SK-N-SH (cell line): ENCODE results near the gene IL17RC. TPM values are rescaled to one million over a fixed set of nuclear protein-coding genes. Genes with fewer than 3 reads are reported as not detected.

Experiments used
- CTCF ChIA-PET: fragments of 300-600, 350-600 bp; formaldehyde crosslinking; extraction: SDS; loops from one replicate; lab custom pipeline; 2021; lab: Yijun Ruan, JAX
- POLR2A ChIA-PET: fragments of 350-600 bp; sonication (Branson Sonifier 250); formaldehyde crosslinking; extraction: SDS; loops from one replicate; lab custom pipeline; 2020; ENCODE audit warnings: antibody characterized with exemption, inconsistent platforms; lab: Yijun Ruan, JAX
- DNase-seq: peaks from one replicate; pipeline ENCODE4 v3.0.0; 2012
- H2AFZ ChIP-seq: fragments of 200-600 bp; sonication (generic); 2 replicates; pipeline ENCODE4 v1.8.1; 2016; ENCODE audit warnings: antibody characterized with exemption, mild to moderate bottlenecking, low read depth
- H3F3A ChIP-seq: fragments of 200-600 bp; sonication (generic); replicated peaks from 2 replicates; pipeline ENCODE3; 2016; ENCODE audit warnings: antibody characterized with exemption, mild to moderate bottlenecking; ENCODE audit not compliant: insufficient read depth
- H3K27ac ChIP-seq, 2 experiments: fragments of 200-500 bp in 1 of 2; fragments of 200-600 bp in 1 of 2; sonication (Bioruptor generic) in 1 of 2; sonication (generic), shearing (Covaris generic) in 1 of 2; 2 replicates each; pipeline versions ENCODE4 v1.5.1 to v1.6.1; 2014 to 2016; ENCODE audit warnings: low read depth in 2 of 2, inconsistent platforms in 1 of 2, low read length in 1 of 2, mild to moderate bottlenecking in 1 of 2, mixed read lengths in 1 of 2
- H3K27me3 ChIP-seq: fragments of 200-600 bp; sonication (generic), shearing (Covaris generic); 2 replicates; pipeline ENCODE4 v1.6.1; 2016; ENCODE audit warnings: mixed run types; ENCODE audit not compliant: insufficient read depth
- H3K36me3 ChIP-seq, 2 experiments: fragments of 200-500 bp in 1 of 2; fragments of 200-600 bp in 1 of 2; sonication (Bioruptor generic) in 1 of 2; sonication (generic) in 1 of 2; replicated peaks in 1 of 2; 2 replicates each; pipeline versions ENCODE3 to v1.5.1; 2014 to 2016; ENCODE audit warnings: low read length in 1 of 2, mild to moderate bottlenecking in 1 of 2; ENCODE audit not compliant: insufficient read depth in 2 of 2, control insufficient read depth in 1 of 2
- H3K4me1 ChIP-seq, 2 experiments: fragments of 200-500 bp in 1 of 2; fragments of 200-600 bp in 1 of 2; sonication (Bioruptor generic) in 1 of 2; sonication (generic), shearing (Covaris generic) in 1 of 2; 2 replicates each; pipeline versions ENCODE4 v1.5.1 to v1.6.1; 2014 to 2016; ENCODE audit warnings: low read depth in 1 of 2, low read length in 1 of 2, mixed run types in 1 of 2; ENCODE audit not compliant: insufficient read depth in 2 of 2, control insufficient read depth in 1 of 2
- H3K4me2 ChIP-seq: fragments of 200-600 bp; sonication (generic), shearing (Covaris generic); 2 replicates; pipeline ENCODE4 v1.6.1; 2017; ENCODE audit warnings: mixed run types
- H3K4me3 ChIP-seq, 2 experiments: fragments of 200-500 bp in 1 of 2; fragments of 200-600 bp in 1 of 2; sonication (Bioruptor generic) in 1 of 2; sonication (generic), shearing (Covaris generic) in 1 of 2; 2 replicates each; pipeline versions ENCODE4 v1.5.1 to v1.8.1; 2014 to 2016; ENCODE audit warnings: low read depth in 2 of 2, inconsistent platforms in 1 of 2, low read length in 1 of 2, mild to moderate bottlenecking in 1 of 2, mixed read lengths in 1 of 2, moderate library complexity in 1 of 2
- H3K79me2 ChIP-seq: fragments of 200-600 bp; sonication (generic); 2 replicates; pipeline ENCODE4 v1.8.1; 2017; ENCODE audit warnings: mild to moderate bottlenecking; ENCODE audit not compliant: insufficient read depth
- H3K9ac ChIP-seq: fragments of 200-600 bp; sonication (generic); 2 replicates; pipeline ENCODE4 v1.6.1; 2017; ENCODE audit warnings: mixed run types
- H3K9me2 ChIP-seq: fragments of 200-600 bp; sonication (generic); 2 replicates; pipeline ENCODE4 v1.6.1; 2017; ENCODE audit warnings: mixed run types
- H3K9me3 ChIP-seq: fragments of 200-600 bp; sonication (generic); 2 replicates; pipeline ENCODE4 v1.6.1; 2017; ENCODE audit warnings: mixed run types, mild to moderate bottlenecking, moderate library complexity
- H4K20me1 ChIP-seq: fragments of 200-600 bp; sonication (generic); 2 replicates; pipeline ENCODE4 v1.6.1; 2017; ENCODE audit warnings: mild to moderate bottlenecking, mixed run types; ENCODE audit not compliant: insufficient read depth
- CHD2 ChIP-seq: fragments of 150-350 bp; IDR thresholded peaks from 2 replicates; pipeline ENCODE4 v1.6.1; 2018; ENCODE audit warnings: low read length; ENCODE audit not compliant: partially characterized antibody
- ELF1 ChIP-seq: IDR thresholded peaks from 2 replicates; pipeline ENCODE4 v1.4.0; 2012
- EP300 ChIP-seq, 2 experiments: IDR thresholded peaks; 2 replicates each; pipeline versions ENCODE4 v1.4.0 to v1.6.1; 2012; ENCODE audit warnings: borderline replicate concordance in 1 of 2, low read depth in 1 of 2, low read length in 1 of 2
- EZH2phosphoT487 ChIP-seq: fragments of 200-600 bp; sonication (generic); IDR thresholded peaks from 2 replicates; pipeline ENCODE4 v1.6.1; 2017; ENCODE audit warnings: low read depth, mixed run types, mild to moderate bottlenecking, antibody characterized with exemption, moderate library complexity, borderline replicate concordance
- FOSL2 ChIP-seq: IDR thresholded peaks from 2 replicates; pipeline ENCODE4 v1.4.0; 2012; ENCODE audit warnings: low read depth, mild to moderate bottlenecking, moderate library complexity, borderline replicate concordance
- FOXJ3 ChIP-seq: sonication (generic); formaldehyde crosslinking; IDR thresholded peaks from 2 replicates; pipeline ENCODE4 v1.5.1; 2020; ENCODE audit warnings: mild to moderate bottlenecking, missing genetic modification reagents
- FOXM1 ChIP-seq: IDR thresholded peaks from 2 replicates; pipeline ENCODE4 v1.4.0; 2012; ENCODE audit warnings: low read depth, mild to moderate bottlenecking
- GABPA ChIP-seq: IDR thresholded peaks from 2 replicates; pipeline ENCODE4 v1.4.0; 2012; ENCODE audit warnings: low read depth, mild to moderate bottlenecking
- MEF2A ChIP-seq: IDR thresholded peaks from 2 replicates; pipeline ENCODE4 v1.4.0; 2012; ENCODE audit warnings: low read depth, borderline replicate concordance
- MXI1 ChIP-seq: IDR thresholded peaks from 2 replicates; pipeline ENCODE4 v1.6.1; 2012; ENCODE audit warnings: mild to moderate bottlenecking, low read depth, low read length, improper control_type of control experiment
- NFIC ChIP-seq: IDR thresholded peaks from 2 replicates; pipeline ENCODE4 v1.4.0; 2012; ENCODE audit warnings: borderline replicate concordance
- NRF1 ChIP-seq: IDR thresholded peaks from 2 replicates; pipeline ENCODE4 v1.6.1; 2012; ENCODE audit warnings: low read depth, mild to moderate bottlenecking, low read length
- POLR2AphosphoS5 ChIP-seq: IDR thresholded peaks from 2 replicates; pipeline ENCODE4 v1.6.1; 2012; ENCODE audit warnings: low read depth, low read length
- RFX5 ChIP-seq: IDR thresholded peaks from 2 replicates; pipeline ENCODE4 v1.6.1; 2012; ENCODE audit warnings: mild to moderate bottlenecking, improper control_type of control experiment, low read length
- RXRA ChIP-seq: IDR thresholded peaks from 2 replicates; pipeline ENCODE4 v1.4.0; 2012; ENCODE audit warnings: low read depth, mild to moderate bottlenecking, borderline replicate concordance
- SIN3A ChIP-seq: IDR thresholded peaks from 2 replicates; pipeline ENCODE4 v1.6.1; 2012; ENCODE audit warnings: low read depth, mild to moderate bottlenecking, low read length, moderate library complexity, borderline replicate concordance
- TAF1 ChIP-seq: IDR thresholded peaks from 2 replicates; pipeline ENCODE4 v1.6.1; 2012; ENCODE audit warnings: low read depth, mild to moderate bottlenecking, low read length, moderate library complexity, borderline replicate concordance
- YY1 ChIP-seq: IDR thresholded peaks from 2 replicates; pipeline ENCODE4 v1.4.0; 2012; ENCODE audit warnings: low read depth, mild to moderate bottlenecking
- WGBS: methylation state at CpG from one replicate; pipeline ENCODE4 v1.1.6; 2017; ENCODE audit warnings: low lambda C conversion rate; 5-methylcytosine and 5-hydroxymethylcytosine counted together
- polyA plus RNA-seq, 3 experiments: library from polyadenylated mRNA; depleted of rRNA; stranded (reverse); fragments of >200 nt; gene quantifications; 2 replicates each; pipeline ENCODE4 v1.2.3, GENCODE V29; 2012
- TF ChIP-seq, protein P1 (sequence below): IDR thresholded peaks from 2 replicates; pipeline ENCODE4; 2012
- TF ChIP-seq, protein P2 (sequence below): IDR thresholded peaks from 2 replicates; pipeline ENCODE4 v1.4.0; 2012; ENCODE audit warnings: low read depth, borderline replicate concordance
- TF ChIP-seq, protein P3 (sequence below): IDR thresholded peaks from 2 replicates; pipeline ENCODE4 v1.6.1; 2012; ENCODE audit warnings: mild to moderate bottlenecking, low read depth, low read length, moderate library complexity
- TF ChIP-seq, protein P4 (sequence below): IDR thresholded peaks from 2 replicates; pipeline ENCODE4 v1.4.0; 2012; ENCODE audit warnings: low read depth
- TF ChIP-seq, protein P5 (sequence below): fragments of 150-350 bp; IDR thresholded peaks from 2 replicates; pipeline ENCODE4 v1.6.1; 2017; ENCODE audit warnings: antibody characterized with exemption, low read length, low read depth, borderline replicate concordance
- TF ChIP-seq, protein P6 (sequence below): fragments of 150-350 bp; IDR thresholded peaks from 2 replicates; pipeline ENCODE4 v1.6.1; 2016; ENCODE audit warnings: mild to moderate bottlenecking, low read depth, low read length

Gene IL17RC
- polyA plus RNA-seq, 1 of the 3 experiments (the other 2 are of a cell fraction): 17.3 TPM

DNA sequence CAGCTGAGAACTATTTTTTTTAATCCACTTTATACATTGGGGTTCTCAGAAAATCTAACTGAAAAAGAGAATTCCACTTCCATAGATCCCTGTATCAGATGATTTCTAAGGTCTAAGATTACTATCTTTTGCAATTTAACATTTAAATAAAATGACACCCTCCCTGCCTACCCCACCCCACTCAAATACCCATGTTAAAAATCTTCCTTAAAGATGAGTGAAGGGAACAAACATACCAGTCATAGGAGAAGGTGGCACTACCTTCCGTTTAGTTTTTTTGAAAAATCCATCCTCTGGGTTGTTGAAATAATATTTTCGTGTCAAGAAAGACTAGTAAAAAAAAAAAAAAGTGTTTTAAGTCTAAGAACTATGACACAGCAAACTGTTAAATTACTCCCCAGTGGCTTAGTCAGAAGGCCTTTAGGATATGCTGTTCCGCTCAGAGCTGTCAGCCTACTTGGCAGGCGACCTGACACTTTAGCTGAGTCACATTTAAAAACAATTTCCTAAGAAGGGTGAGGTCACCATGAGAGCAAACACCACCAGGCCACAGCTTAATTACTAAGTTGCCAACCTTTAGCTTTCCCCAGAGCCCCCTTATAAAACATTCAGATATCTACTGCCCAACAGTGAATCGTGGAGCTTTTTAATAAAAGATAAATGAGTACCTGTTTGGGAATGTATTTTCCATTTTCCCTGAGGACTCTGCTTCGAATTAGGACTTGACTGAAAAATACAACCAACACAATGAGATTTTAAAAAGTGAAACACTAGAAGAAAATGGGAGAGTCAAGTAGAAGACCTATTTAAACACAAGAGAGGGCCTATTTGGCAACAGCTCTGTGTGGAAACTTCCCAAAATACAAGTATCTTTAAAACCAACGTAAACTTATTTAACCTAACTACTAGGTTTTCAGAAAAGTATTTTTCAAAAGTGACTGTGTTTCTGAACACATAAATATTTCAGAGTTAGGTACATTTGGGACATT lies 60.1 kb downstream of the IL17RC start:
- Histone ChIP-seq H2AFZ (no peak overlapping the region), H4K20me1 (no peaks in the 10 kb centered on the region), H3K9me2 (no peaks in the 10 kb centered on the region), H3K27me3 (no peaks in the 10 kb centered on the region), H3K9me3 (no peaks in the 10 kb centered on the region), H3K27ac (peak overlapping the region in 1 of 2 experiments; percentile 81; a peak in 3 of 4 replicates), H3K9ac (peak overlapping the region; percentile 42), H3K36me3 (peaks cover 25 to 52% of the 10 kb centered on the region in 2 experiments), H3F3A (peaks cover 25% of the 10 kb centered on the region), H3K4me2 (peak overlapping the region; percentile 54), H3K4me3 (no peak overlapping the region), H3K4me1 (peaks cover 0 to 16% of the 10 kb centered on the region in 2 experiments; a peak in 1 of 4 replicates), H3K79me2 (peaks cover 36% of the 10 kb centered on the region; the same call in 1 of the 2 replicates)
- WGBS: 33% methylated on average over 7 of the region's 7 CpGs
- no peak for DNase-seq
- ChIA-PET CTCF (interaction anchor here (1.6 kb wide), 1 partner anchor 30 kb away, joined by 5 read pairs; no protein-coding TSS in a partner anchor), POLR2A (interaction anchor here (0.6 to 1.2 kb wide), 2 partner anchors 13 to 580 kb away, joined by 3 to 4 read pairs; no protein-coding TSS in a partner anchor)
- TF ChIP-seq, protein P1, sequence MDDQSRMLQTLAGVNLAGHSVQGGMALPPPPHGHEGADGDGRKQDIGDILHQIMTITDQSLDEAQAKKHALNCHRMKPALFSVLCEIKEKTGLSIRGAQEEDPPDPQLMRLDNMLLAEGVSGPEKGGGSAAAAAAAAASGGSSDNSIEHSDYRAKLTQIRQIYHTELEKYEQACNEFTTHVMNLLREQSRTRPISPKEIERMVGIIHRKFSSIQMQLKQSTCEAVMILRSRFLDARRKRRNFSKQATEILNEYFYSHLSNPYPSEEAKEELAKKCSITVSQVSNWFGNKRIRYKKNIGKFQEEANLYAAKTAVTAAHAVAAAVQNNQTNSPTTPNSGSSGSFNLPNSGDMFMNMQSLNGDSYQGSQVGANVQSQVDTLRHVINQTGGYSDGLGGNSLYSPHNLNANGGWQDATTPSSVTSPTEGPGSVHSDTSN: peak; percentile 85
- TF ChIP-seq POLR2AphosphoS5: no peak
- TF ChIP-seq EP300 (IDR thresholded peaks at IDR 0.05; ENCODE audit: borderline replicate concordance in 1 of 2, low read depth in 1 of 2, low read length in 1 of 2): peak in 1 of 2 experiments; percentile 35; a peak in 1 of 4 replicates
- no peak for TF ChIP-seq TAF1
- TF ChIP-seq GABPA: no peak
- peak; percentile 67; the same call in 1 of the 2 replicates for TF ChIP-seq RXRA
- TF ChIP-seq YY1: no peak
- TF ChIP-seq ELF1: no peak
- TF ChIP-seq, protein P2, sequence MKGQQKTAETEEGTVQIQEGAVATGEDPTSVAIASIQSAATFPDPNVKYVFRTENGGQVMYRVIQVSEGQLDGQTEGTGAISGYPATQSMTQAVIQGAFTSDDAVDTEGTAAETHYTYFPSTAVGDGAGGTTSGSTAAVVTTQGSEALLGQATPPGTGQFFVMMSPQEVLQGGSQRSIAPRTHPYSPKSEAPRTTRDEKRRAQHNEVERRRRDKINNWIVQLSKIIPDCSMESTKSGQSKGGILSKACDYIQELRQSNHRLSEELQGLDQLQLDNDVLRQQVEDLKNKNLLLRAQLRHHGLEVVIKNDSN: no peak
- no peak for TF ChIP-seq NRF1
- TF ChIP-seq FOSL2: peak; percentile 74
- TF ChIP-seq, protein P3, sequence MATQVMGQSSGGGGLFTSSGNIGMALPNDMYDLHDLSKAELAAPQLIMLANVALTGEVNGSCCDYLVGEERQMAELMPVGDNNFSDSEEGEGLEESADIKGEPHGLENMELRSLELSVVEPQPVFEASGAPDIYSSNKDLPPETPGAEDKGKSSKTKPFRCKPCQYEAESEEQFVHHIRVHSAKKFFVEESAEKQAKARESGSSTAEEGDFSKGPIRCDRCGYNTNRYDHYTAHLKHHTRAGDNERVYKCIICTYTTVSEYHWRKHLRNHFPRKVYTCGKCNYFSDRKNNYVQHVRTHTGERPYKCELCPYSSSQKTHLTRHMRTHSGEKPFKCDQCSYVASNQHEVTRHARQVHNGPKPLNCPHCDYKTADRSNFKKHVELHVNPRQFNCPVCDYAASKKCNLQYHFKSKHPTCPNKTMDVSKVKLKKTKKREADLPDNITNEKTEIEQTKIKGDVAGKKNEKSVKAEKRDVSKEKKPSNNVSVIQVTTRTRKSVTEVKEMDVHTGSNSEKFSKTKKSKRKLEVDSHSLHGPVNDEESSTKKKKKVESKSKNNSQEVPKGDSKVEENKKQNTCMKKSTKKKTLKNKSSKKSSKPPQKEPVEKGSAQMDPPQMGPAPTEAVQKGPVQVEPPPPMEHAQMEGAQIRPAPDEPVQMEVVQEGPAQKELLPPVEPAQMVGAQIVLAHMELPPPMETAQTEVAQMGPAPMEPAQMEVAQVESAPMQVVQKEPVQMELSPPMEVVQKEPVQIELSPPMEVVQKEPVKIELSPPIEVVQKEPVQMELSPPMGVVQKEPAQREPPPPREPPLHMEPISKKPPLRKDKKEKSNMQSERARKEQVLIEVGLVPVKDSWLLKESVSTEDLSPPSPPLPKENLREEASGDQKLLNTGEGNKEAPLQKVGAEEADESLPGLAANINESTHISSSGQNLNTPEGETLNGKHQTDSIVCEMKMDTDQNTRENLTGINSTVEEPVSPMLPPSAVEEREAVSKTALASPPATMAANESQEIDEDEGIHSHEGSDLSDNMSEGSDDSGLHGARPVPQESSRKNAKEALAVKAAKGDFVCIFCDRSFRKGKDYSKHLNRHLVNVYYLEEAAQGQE: no peak
- TF ChIP-seq, protein P4, sequence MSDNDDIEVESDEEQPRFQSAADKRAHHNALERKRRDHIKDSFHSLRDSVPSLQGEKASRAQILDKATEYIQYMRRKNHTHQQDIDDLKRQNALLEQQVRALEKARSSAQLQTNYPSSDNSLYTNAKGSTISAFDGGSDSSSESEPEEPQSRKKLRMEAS: 0 out of 2 replicates have a peak, but pooled peaks have one; percentile 30
- TF ChIP-seq, protein P5, sequence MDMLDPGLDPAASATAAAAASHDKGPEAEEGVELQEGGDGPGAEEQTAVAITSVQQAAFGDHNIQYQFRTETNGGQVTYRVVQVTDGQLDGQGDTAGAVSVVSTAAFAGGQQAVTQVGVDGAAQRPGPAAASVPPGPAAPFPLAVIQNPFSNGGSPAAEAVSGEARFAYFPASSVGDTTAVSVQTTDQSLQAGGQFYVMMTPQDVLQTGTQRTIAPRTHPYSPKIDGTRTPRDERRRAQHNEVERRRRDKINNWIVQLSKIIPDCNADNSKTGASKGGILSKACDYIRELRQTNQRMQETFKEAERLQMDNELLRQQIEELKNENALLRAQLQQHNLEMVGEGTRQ: no peak
- no peak for TF ChIP-seq FOXJ3
- TF ChIP-seq EZH2phosphoT487: no peak
- no peak for TF ChIP-seq RFX5
- TF ChIP-seq CHD2: no peak
- TF ChIP-seq FOXM1: no peak
- peak; percentile 97 for TF ChIP-seq SIN3A
- TF ChIP-seq MEF2A: no peak
- TF ChIP-seq, protein P6, sequence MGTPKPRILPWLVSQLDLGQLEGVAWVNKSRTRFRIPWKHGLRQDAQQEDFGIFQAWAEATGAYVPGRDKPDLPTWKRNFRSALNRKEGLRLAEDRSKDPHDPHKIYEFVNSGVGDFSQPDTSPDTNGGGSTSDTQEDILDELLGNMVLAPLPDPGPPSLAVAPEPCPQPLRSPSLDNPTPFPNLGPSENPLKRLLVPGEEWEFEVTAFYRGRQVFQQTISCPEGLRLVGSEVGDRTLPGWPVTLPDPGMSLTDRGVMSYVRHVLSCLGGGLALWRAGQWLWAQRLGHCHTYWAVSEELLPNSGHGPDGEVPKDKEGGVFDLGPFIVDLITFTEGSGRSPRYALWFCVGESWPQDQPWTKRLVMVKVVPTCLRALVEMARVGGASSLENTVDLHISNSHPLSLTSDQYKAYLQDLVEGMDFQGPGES: no peak
- no peak for TF ChIP-seq MXI1
- TF ChIP-seq NFIC: peak; percentile 80
